GM12878 (cell line): Measurements from ENCODE around the gene ABHD8. TPM values are rescaled to one million over a fixed set of nuclear protein-coding genes. Genes with fewer than 3 reads are reported as not detected.

Experiments used
- ATAC-seq: fragments of 200-7000 bp; cut with Tn5 transposase; 3 replicates; pipeline ENCODE4 v1.9.1; 2020; ENCODE audit warnings: mild to moderate bottlenecking, moderate library complexity
- BruUV-seq: library from RNA; stranded (reverse); fragments of 400-500 nt; replicated peaks from 2 replicates; lab custom pipeline; 2021; lab: Mats Ljungman, UMichigan
- CTCF ChIA-PET: fragments of 300-600 bp; sonication (Branson Sonifier 250); formaldehyde crosslinking; extraction: SDS; loops from one replicate; lab custom pipeline; 2021; ENCODE audit warnings: inconsistent platforms; lab: Yijun Ruan, JAX
- POLR2A ChIA-PET: fragments of 350-600 bp; formaldehyde crosslinking; extraction: SDS; loops from one replicate; lab custom pipeline; 2021; ENCODE audit warnings: inconsistent platforms; lab: Charles Lee
- RAD21 ChIA-PET: fragments of 300-600 bp; sonication (Branson Sonifier 250); formaldehyde crosslinking; loops from one replicate; lab custom pipeline; 2023; ENCODE audit warnings: antibody characterized with exemption; ENCODE audit not compliant: unreplicated experiment; lab: Charles Lee
- SMC1A ChIA-PET: fragments of 300-600 bp; sonication (Branson Sonifier 250); formaldehyde crosslinking; loops from one replicate; lab custom pipeline; 2023; ENCODE audit not compliant: unreplicated experiment, uncharacterized antibody; lab: Charles Lee
- DNase-seq: peaks from one replicate; pipeline ENCODE4 v3.0.0-alpha.2; 2011; ENCODE audit warnings: low read depth, low spot score
- FAIRE-seq: peaks from 3 replicates; lab custom pipeline; 2011; peaks lifted over from hg19 to GRCh38; lab: Jason Lieb, UNC
- H2AFZ ChIP-seq: 2 replicates; pipeline ENCODE4 v1.6.0; 2011; ENCODE audit warnings: low read depth, low read length, control low read depth; ENCODE audit not compliant: control insufficient read depth
- H3K27ac ChIP-seq: 2 replicates; pipeline ENCODE4 v1.5.1; 2011; ENCODE audit warnings: control low read depth; ENCODE audit not compliant: control insufficient read depth, insufficient read depth
- H3K27me3 ChIP-seq, 2 experiments: replicated peaks in 1 of 2; 2 replicates each; pipeline versions ENCODE4 v1.6.0 to v1.6.1; 2011; ENCODE audit warnings: low read length in 1 of 2; ENCODE audit not compliant: control insufficient read depth in 2 of 2, insufficient read depth in 2 of 2
- H3K36me3 ChIP-seq, 2 experiments: 2 replicates each; pipeline ENCODE4 v1.5.1; 2011; ENCODE audit warnings: low read length in 1 of 2; ENCODE audit not compliant: control insufficient read depth in 2 of 2, insufficient read depth in 2 of 2
- H3K4me1 ChIP-seq: 2 replicates; pipeline ENCODE4 v1.6.1; 2011; ENCODE audit warnings: mild to moderate bottlenecking, low read length, moderate library complexity, mixed read lengths; ENCODE audit not compliant: control insufficient read depth, insufficient read depth
- H3K4me2 ChIP-seq: 2 replicates; pipeline ENCODE4 v1.6.0; 2011; ENCODE audit warnings: control low read depth; ENCODE audit not compliant: control insufficient read depth, insufficient read depth
- H3K4me3 ChIP-seq: fragments of 200-600 bp; sonication (generic); 2 replicates; pipeline ENCODE4 v1.5.1; 2016
- H3K79me2 ChIP-seq: 2 replicates; pipeline ENCODE4 v1.6.0; 2011; ENCODE audit warnings: low read length; ENCODE audit not compliant: control insufficient read depth, insufficient read depth
- H3K9ac ChIP-seq: 2 replicates; pipeline ENCODE4 v1.8.0; 2011; ENCODE audit warnings: low read length, control low read depth, mixed read lengths; ENCODE audit not compliant: control insufficient read depth, insufficient read depth
- H3K9me3 ChIP-seq: replicated peaks from 3 replicates; pipeline ENCODE4 v1.5.1; 2011; ENCODE audit warnings: mild to moderate bottlenecking, low read length; ENCODE audit not compliant: control insufficient read depth, insufficient read depth
- H4K20me1 ChIP-seq: 2 replicates; pipeline ENCODE4 v1.6.0; 2011; ENCODE audit not compliant: control insufficient read depth, insufficient read depth
- ASH2L ChIP-seq: fragments of 300-600, 200-600 bp; sonication (generic); IDR thresholded peaks from 2 replicates; pipeline ENCODE4 v1.6.1; 2017; ENCODE audit warnings: low read depth, mild to moderate bottlenecking, borderline replicate concordance
- CEBPB ChIP-seq, 2 experiments: fragments of 150-350 bp in 1 of 2; IDR thresholded peaks; 2 replicates each; pipeline ENCODE4 v1.6.1; 2012 to 2014; ENCODE audit warnings: low read depth in 2 of 2, low read length in 2 of 2, borderline replicate concordance in 1 of 2, inconsistent platforms in 1 of 2
- ELK1 ChIP-seq: IDR thresholded peaks from 2 replicates; pipeline ENCODE4 v1.6.1; 2012; ENCODE audit warnings: low read depth, low read length, improper control_type of control experiment
- EP300 ChIP-seq, 2 experiments: fragments of 150-350 bp in 1 of 2; IDR thresholded peaks; 2 replicates each; pipeline ENCODE4 v1.6.1; 2011 to 2012; ENCODE audit warnings: low read depth in 2 of 2, low read length in 2 of 2, borderline replicate concordance in 1 of 2, improper control_type of control experiment in 1 of 2, inconsistent platforms in 1 of 2; ENCODE audit not compliant: control insufficient read depth in 1 of 2
- FOXM1 ChIP-seq: IDR thresholded peaks from 2 replicates; pipeline ENCODE4 v1.6.1; 2012; ENCODE audit warnings: low read depth, mild to moderate bottlenecking, inconsistent platforms, low read length, moderate library complexity
- IKZF1 ChIP-seq: fragments of 450-650 bp; conservative IDR thresholded peaks from 2 replicates; pipeline ENCODE4 v1.6.1; 2017; ENCODE audit warnings: antibody characterized with exemption, mild to moderate bottlenecking
- POLR2AphosphoS2 ChIP-seq: IDR thresholded peaks from 2 replicates; pipeline ENCODE4 v1.6.1; 2011; ENCODE audit warnings: low read depth, mild to moderate bottlenecking, low read length, improper control_type of control experiment, moderate library complexity
- RB1 ChIP-seq: fragments of 450-650 bp; formaldehyde crosslinking; IDR thresholded peaks from 2 replicates; pipeline ENCODE4 v1.6.1; 2017; ENCODE audit warnings: mild to moderate bottlenecking, borderline replicate concordance
- SRF ChIP-seq, 2 experiments: IDR thresholded peaks; 2 replicates each; pipeline ENCODE4 v1.6.1; 2011; ENCODE audit warnings: low read depth in 2 of 2, low read length in 2 of 2, mild to moderate bottlenecking in 1 of 2, moderate library complexity in 1 of 2
- SUZ12 ChIP-seq: fragments of 200-600 bp; sonication (generic); IDR thresholded peaks from one replicate; pipeline ENCODE4 v1.6.1; 2018; ENCODE audit warnings: antibody characterized with exemption, mild to moderate bottlenecking; ENCODE audit not compliant: unreplicated experiment
- ZBTB40 ChIP-seq: fragments of 450-650 bp; IDR thresholded peaks from 2 replicates; pipeline ENCODE4 v1.6.1; 2016; ENCODE audit warnings: mild to moderate bottlenecking, moderate library complexity, borderline replicate concordance
- WGBS: methylation state at CpG from one replicate; pipeline ENCODE4 v1.1.6; 2016; ENCODE audit warnings: low lambda C conversion rate; ENCODE audit not compliant: insufficient replicate concordance, insufficient coverage; ENCODE audit errors: missing lambda C conversion rate; 5-methylcytosine and 5-hydroxymethylcytosine counted together
- in situ Hi-C: fragments of 300-500 bp; cut with MboI; formaldehyde crosslinking; loops from 9 replicates; pipeline ENCODE4 v1.14.3; 2018; ENCODE audit warnings: mixed read lengths
- intact Hi-C: fragments of 100-400 bp; cut with micrococcal nuclease; formaldehyde crosslinking; loops from one replicate; pipeline ENCODE4 v1.14.2; 2022; ENCODE audit not compliant: unreplicated experiment
- polyA plus RNA-seq, 11 experiments: library from polyadenylated mRNA; depleted of rRNA in 4 of 11; unstranded in 6 of 11; stranded (reverse) in 5 of 11; fragments of >200 nt; fragmentation: Nextera tagmentation in 4 of 11; fragmentation: Illumina TruSeq in 1 of 11; extraction: Ambion mirVana in 4 of 11; extraction: Trizol in 1 of 11; gene quantifications; 1 replicate in 1 of 11; 2 replicates in 10 of 11; pipeline versions ENCODE4 v1.2.1 to v1.2.3, GENCODE V29; 2011 to 2016; ENCODE audit warnings: inconsistent platforms in 2 of 11, missing spikeins in 2 of 11, low read depth in 1 of 11
- total RNA-seq, 4 experiments: library from RNA; depleted of rRNA in 3 of 4; stranded (reverse); fragments of >200 nt in 3 of 4; fragmentation: Illumina TruSeq in 1 of 4; extraction: Trizol in 1 of 4; gene quantifications; 2 replicates each; pipeline versions ENCODE4 v1.2.1 to v1.2.3, GENCODE V29; 2013 to 2021
- TF ChIP-seq, protein P1 (sequence below): fragments of 450-650 bp; IDR thresholded peaks from 2 replicates; pipeline ENCODE4 v1.6.1; 2017; ENCODE audit warnings: borderline replicate concordance
- TF ChIP-seq, protein P2 (sequence below): IDR thresholded peaks from 2 replicates; pipeline ENCODE4 v1.6.1; 2011; ENCODE audit warnings: low read depth, mild to moderate bottlenecking, low read length, moderate library complexity, borderline replicate concordance; ENCODE audit errors: extremely low read depth

The ABHD8 gene
- total and polyA plus RNA-seq, 10 of the 15 experiments (the other 5 are each of a cell fraction or from before 2014, with no cell fraction given) = 0.03 to 12.5 (median 6.0) TPM

GRCh38 chr19:17266589-17266974, 36.6 kb downstream of the ABHD8 start (continued):
- no peak for TF ChIP-seq ZBTB40

DNA sequence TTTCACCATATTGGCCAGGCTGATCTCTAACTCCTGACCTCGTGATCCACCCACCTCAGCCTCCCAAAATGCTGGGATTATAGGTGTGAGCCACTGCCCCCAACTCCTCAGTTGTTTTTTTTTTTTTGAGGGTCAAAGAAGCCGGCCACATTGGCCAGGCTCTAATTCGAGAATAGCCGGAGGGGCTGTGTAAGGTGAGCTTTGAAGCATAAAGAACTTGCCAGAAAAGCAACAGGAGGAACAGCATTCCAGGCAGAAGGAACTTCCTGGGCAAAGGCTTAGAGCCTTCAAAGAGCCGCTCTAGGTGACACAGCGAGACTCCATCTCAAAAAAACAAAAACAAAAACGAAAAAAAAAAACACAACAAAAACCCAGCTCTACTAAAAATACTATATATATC, 37.2 kb downstream of the ABHD8 start:
- Histone ChIP-seq H3K27ac (peak overlapping the region; percentile 81), H3K9ac (peak overlapping the region; percentile 66), H3K4me3 (no peak overlapping the region), H3K9me3 (no peaks in the 10 kb centered on the region), H3K4me2 (no peak overlapping the region), H4K20me1 (no peaks in the 10 kb centered on the region), H3K4me1 (peaks cover 12% of the 10 kb centered on the region), H3K79me2 (peaks cover 13% of the 10 kb centered on the region), H2AFZ (no peak overlapping the region; the same call in 1 of the 2 replicates), H3K36me3 (peaks cover 0 to 2% of the 10 kb centered on the region in 2 experiments; a peak in 1 of 4 replicates), H3K27me3 (no peaks in the 10 kb centered on the region)
- RAD21 ChIA-PET = interaction anchor here (1.2 to 1.8 kb wide), 9 partner anchors 11 to 200 kb away, joined by 3 to 22 read pairs (median 5); partner anchors contain the start of gene ANKLE1
- CTCF ChIA-PET = interaction anchor here (0.5 to 10.5 kb wide), 7 partner anchors 8 to 191 kb away, joined by 3 to 120 read pairs (median 4); partner anchors contain the start of genes ANKLE1, DDA1, HAUS8 and MYO9B
- SMC1A ChIA-PET = interaction anchor here (0.6 to 5.0 kb wide), 8 partner anchors 16 to 346 kb away, joined by 3 to 43 read pairs (median 6); partner anchors contain the start of genes ANKLE1 and USE1
- POLR2A ChIA-PET = interaction anchor here (0.7 to 1.1 kb wide), 5 partner anchors 10 to 189 kb away, joined by 3 to 4 read pairs (median 3); no protein-coding TSS in a partner anchor
- WGBS = 17% methylated on average over 7 of the region's 7 CpGs
- BruUV-seq = no TSS peak
- no peak for DNase-seq
- intact Hi-C loops = loop anchor here (2.0 to 10.0 kb wide), 2 partner anchors 17 to 491 kb away; no protein-coding TSS in a partner anchor
- no peak for ATAC-seq
- FAIRE-seq = no peak
- in situ Hi-C loops = no loop called here
- TF ChIP-seq, protein P1, sequence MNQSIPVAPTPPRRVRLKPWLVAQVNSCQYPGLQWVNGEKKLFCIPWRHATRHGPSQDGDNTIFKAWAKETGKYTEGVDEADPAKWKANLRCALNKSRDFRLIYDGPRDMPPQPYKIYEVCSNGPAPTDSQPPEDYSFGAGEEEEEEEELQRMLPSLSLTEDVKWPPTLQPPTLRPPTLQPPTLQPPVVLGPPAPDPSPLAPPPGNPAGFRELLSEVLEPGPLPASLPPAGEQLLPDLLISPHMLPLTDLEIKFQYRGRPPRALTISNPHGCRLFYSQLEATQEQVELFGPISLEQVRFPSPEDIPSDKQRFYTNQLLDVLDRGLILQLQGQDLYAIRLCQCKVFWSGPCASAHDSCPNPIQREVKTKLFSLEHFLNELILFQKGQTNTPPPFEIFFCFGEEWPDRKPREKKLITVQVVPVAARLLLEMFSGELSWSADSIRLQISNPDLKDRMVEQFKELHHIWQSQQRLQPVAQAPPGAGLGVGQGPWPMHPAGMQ = no peak
- TF ChIP-seq EP300 (IDR thresholded peaks at IDR 0.05; ENCODE audit: borderline replicate concordance in 1 of 2, control insufficient read depth in 1 of 2, low read depth in 2 of 2, low read length in 2 of 2) (no peak), SRF (IDR thresholded peaks at IDR 0.05; ENCODE audit: low read depth in 2 of 2, low read length in 2 of 2) (no peak), FOXM1 (no peak), IKZF1 (no peak), ELK1 (no peak), RB1 (no peak), SUZ12 (no peak), POLR2AphosphoS2 (no peak), CEBPB (IDR thresholded peaks at IDR 0.05; ENCODE audit: borderline replicate concordance in 1 of 2, low read depth in 2 of 2, low read length in 2 of 2) (no peak), ASH2L (no peak)
- TF ChIP-seq, protein P2, sequence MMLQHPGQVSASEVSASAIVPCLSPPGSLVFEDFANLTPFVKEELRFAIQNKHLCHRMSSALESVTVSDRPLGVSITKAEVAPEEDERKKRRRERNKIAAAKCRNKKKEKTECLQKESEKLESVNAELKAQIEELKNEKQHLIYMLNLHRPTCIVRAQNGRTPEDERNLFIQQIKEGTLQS = no peak
